Urinary bladder (tissue), 4 donors: ENCODE results near the gene C4A. TPM values are rescaled to one million over a fixed set of nuclear protein-coding genes. Genes with fewer than 3 reads are reported as not detected.
"Not testable (repeated sequence)": the region's sequence is repeated elsewhere in the genome, so short reads cannot be mapped to it uniquely, and the experiment has no call there.

Source experiments
- DNase-seq: peaks from one replicate; pipeline ENCODE4 v3.0.0-alpha.2; 2015; ENCODE audit errors: extremely low spot score
- H3K27ac ChIP-seq: one replicate; pipeline ENCODE4 v1.5.1; 2013; ENCODE audit warnings: low read depth, mild to moderate bottlenecking, moderate library complexity
- H3K36me3 ChIP-seq: one replicate; pipeline ENCODE4 v1.6.1; 2013; ENCODE audit warnings: mild to moderate bottlenecking, moderate library complexity; ENCODE audit not compliant: insufficient read depth
- H3K4me1 ChIP-seq: one replicate; pipeline ENCODE4 v1.6.1; 2013; ENCODE audit warnings: mild to moderate bottlenecking, moderate library complexity; ENCODE audit not compliant: insufficient read depth
- H3K4me3 ChIP-seq: one replicate; pipeline ENCODE4 v1.5.1; 2013; ENCODE audit warnings: low read depth, low read length
- WGBS: extraction: QIAGEN DNeasy Blood & Tissue Kit; methylation state at CpG from one replicate; pipeline ENCODE4 v1.1.7; 2013; 5-methylcytosine and 5-hydroxymethylcytosine counted together
- polyA plus RNA-seq: library from polyadenylated mRNA; stranded (reverse); fragments of 200-250 nt; gene quantifications from one replicate; pipeline ENCODE4 v1.2.3, GENCODE V29; 2013
- small RNA-seq: library from RNA; depleted of rRNA; stranded (forward); fragments of <200 nt; gene quantifications from one replicate; pipeline ENCODE3, GENCODE V24; 2014
- total RNA-seq: library from RNA; depleted of rRNA; stranded (reverse); fragments of >200 nt; gene quantifications from one replicate; pipeline ENCODE4 v1.2.3, GENCODE V29; 2014
- donor health status: healthy with polysubstance abuse.
- donor health status: healthy.

C4A gene
- total and polyA plus RNA-seq, 2 donors = 3.6 to 126 TPM

- H3K27ac ChIP-seq, DNase-seq, H3K4me3 ChIP-seq, H3K36me3 ChIP-seq, H3K4me1 ChIP-seq: not testable (repeated sequence)
- 93% methylated on average over 21 of the region's 21 CpGs for WGBS
These were observed 67.3 kb downstream of the C4A start for GRCh38 chr6:32049149-32049548.

GRCh38 chr6:32049736-32050135, 67.9 kb downstream of the C4A start:
- H3K27ac ChIP-seq, H3K36me3 ChIP-seq, H3K4me1 ChIP-seq, H3K4me3 ChIP-seq, DNase-seq: not testable (repeated sequence)
- WGBS = 93% methylated on average over 9 of the region's 11 CpGs

GRCh38 chr6:32050562-32050961, 68.7 kb downstream of the C4A start:
- Histone ChIP-seq H3K4me1 (no peaks in the 10 kb centered on the region), H3K36me3 (no peaks in the 10 kb centered on the region), H3K4me3 (no peak overlapping the region), H3K27ac (no peak overlapping the region)
- WGBS = 64% methylated on average over 5 of the region's 5 CpGs
- DNase-seq = no peak

Small RNA genes lying within 50 kb of the gene (small RNA-seq; reads per million reads assigned to genes)
- gene AL645922.1 = not detected

Other genes with a start within 250 kb of the C4A start
Only the 30 nearest of the 32 such genes appear.
- 0.90 TPM for gene SAPCD1, start 219.4 kb upstream of the C4A start, total RNA-seq
- 1.3 TPM for gene SAPCD1, start 219.4 kb upstream of the C4A start, polyA plus RNA-seq
- gene VWA7, start 204.7 kb upstream of the C4A start, total RNA-seq = 0.42 TPM
- gene VWA7, start 204.7 kb upstream of the C4A start, polyA plus RNA-seq = 0.39 TPM
- gene VARS1, start 186.3 kb upstream of the C4A start, total RNA-seq = 16.7 TPM
- gene VARS1, start 186.3 kb upstream of the C4A start, polyA plus RNA-seq = 34.4 TPM
- 22.5 TPM for gene LSM2, start 175.1 kb upstream of the C4A start, total RNA-seq
- gene LSM2, start 175.1 kb upstream of the C4A start, polyA plus RNA-seq = 69.4 TPM
- gene HSPA1L, start 166.8 kb upstream of the C4A start, total RNA-seq = 2.5 TPM
- 2.9 TPM for gene HSPA1L, start 166.8 kb upstream of the C4A start, polyA plus RNA-seq
- gene HSPA1A, start 166.5 kb upstream of the C4A start, total RNA-seq = 152 TPM
- gene HSPA1A, start 166.5 kb upstream of the C4A start, polyA plus RNA-seq = 374 TPM
- 137 TPM for gene HSPA1B, start 154.3 kb upstream of the C4A start, total RNA-seq
- 269 TPM for gene HSPA1B, start 154.3 kb upstream of the C4A start, polyA plus RNA-seq
- 18.4 TPM for gene NEU1, start 119.2 kb upstream of the C4A start, total RNA-seq
- gene NEU1, start 119.2 kb upstream of the C4A start, polyA plus RNA-seq = 52.1 TPM
- gene SLC44A4, start 103.1 kb upstream of the C4A start, total RNA-seq = 3.3 TPM
- 4.2 TPM for gene SLC44A4, start 103.1 kb upstream of the C4A start, polyA plus RNA-seq
- gene EHMT2, start 84.4 kb upstream of the C4A start, total RNA-seq = 33.1 TPM
- gene EHMT2, start 84.4 kb upstream of the C4A start, polyA plus RNA-seq = 45.5 TPM
- 4.8 TPM for gene ZBTB12, start 80.0 kb upstream of the C4A start, total RNA-seq
- 10.1 TPM for gene ZBTB12, start 80.0 kb upstream of the C4A start, polyA plus RNA-seq
- gene C2, start 54.3 kb upstream of the C4A start, total RNA-seq = 4.0 TPM
- 10.0 TPM for gene C2, start 54.3 kb upstream of the C4A start, polyA plus RNA-seq
- gene CFB, start 36.0 kb upstream of the C4A start, total RNA-seq = 6.5 TPM
- 39.6 TPM for gene CFB, start 36.0 kb upstream of the C4A start, polyA plus RNA-seq
- gene NELFE, start 23.1 kb upstream of the C4A start, total RNA-seq = 39.8 TPM
- gene NELFE, start 23.1 kb upstream of the C4A start, polyA plus RNA-seq = 53.6 TPM
- gene SKIC2, start 22.9 kb upstream of the C4A start, total RNA-seq = 28.9 TPM
- 48.8 TPM for gene SKIC2, start 22.9 kb upstream of the C4A start, polyA plus RNA-seq
- 8.5 TPM for gene DXO, start 9.9 kb upstream of the C4A start, total RNA-seq
- 20.2 TPM for gene DXO, start 9.9 kb upstream of the C4A start, polyA plus RNA-seq
- gene C4B, start 32.7 kb downstream of the C4A start, total RNA-seq = 4.7 TPM
- gene C4B, start 32.7 kb downstream of the C4A start, polyA plus RNA-seq = 142 TPM
- not detected for gene CYP21A2, start 56.4 kb downstream of the C4A start, total RNA-seq
- gene CYP21A2, start 56.4 kb downstream of the C4A start, polyA plus RNA-seq = 2.3 TPM
- gene TNXB, start 127.3 kb downstream of the C4A start, total RNA-seq = 171 TPM
- 93.5 TPM for gene TNXB, start 127.3 kb downstream of the C4A start, polyA plus RNA-seq
- gene ATF6B, start 146.2 kb downstream of the C4A start, total RNA-seq = 28.8 TPM
- 68.3 TPM for gene ATF6B, start 146.2 kb downstream of the C4A start, polyA plus RNA-seq
- 3.0 TPM for gene FKBPL, start 148.2 kb downstream of the C4A start, total RNA-seq
- gene FKBPL, start 148.2 kb downstream of the C4A start, polyA plus RNA-seq = 5.6 TPM
- gene PRRT1, start 169.9 kb downstream of the C4A start, total RNA-seq = 0.42 TPM
- gene PRRT1, start 169.9 kb downstream of the C4A start, polyA plus RNA-seq = 10.8 TPM
- 29.6 TPM for gene PPT2, start 172.1 kb downstream of the C4A start, total RNA-seq
- gene PPT2, start 172.1 kb downstream of the C4A start, polyA plus RNA-seq = 20.0 TPM
- gene EGFL8, start 182.5 kb downstream of the C4A start, total RNA-seq = 17.6 TPM
- 22.8 TPM for gene EGFL8, start 182.5 kb downstream of the C4A start, polyA plus RNA-seq
- 13.8 TPM for gene AGPAT1, start 194.0 kb downstream of the C4A start, total RNA-seq
- gene AGPAT1, start 194.0 kb downstream of the C4A start, polyA plus RNA-seq = 93.7 TPM
- 30.1 TPM for gene RNF5, start 196.3 kb downstream of the C4A start, total RNA-seq
- gene RNF5, start 196.3 kb downstream of the C4A start, polyA plus RNA-seq = 102 TPM
- gene AGER, start 202.2 kb downstream of the C4A start, total RNA-seq = 1.5 TPM
- gene AGER, start 202.2 kb downstream of the C4A start, polyA plus RNA-seq = 7.6 TPM
- 44.1 TPM for gene PBX2, start 208.1 kb downstream of the C4A start, total RNA-seq
- 62.2 TPM for gene PBX2, start 208.1 kb downstream of the C4A start, polyA plus RNA-seq
- gene GPSM3, start 210.6 kb downstream of the C4A start, total RNA-seq = 2.2 TPM
- gene GPSM3, start 210.6 kb downstream of the C4A start, polyA plus RNA-seq = 12.8 TPM
- 11.2 TPM for gene NOTCH4, start 242.0 kb downstream of the C4A start, total RNA-seq
- gene NOTCH4, start 242.0 kb downstream of the C4A start, polyA plus RNA-seq = 27.6 TPM